ENCODE results near the gene CYP4F3. TPM values are rescaled to one million over a fixed set of nuclear protein-coding genes. Genes with fewer than 3 reads are reported as not detected.

Gene CYP4F3
- total and polyA plus RNA-seq, 2 experiments from 2014 or later = 2.2 to 3.3 TPM

DNA sequence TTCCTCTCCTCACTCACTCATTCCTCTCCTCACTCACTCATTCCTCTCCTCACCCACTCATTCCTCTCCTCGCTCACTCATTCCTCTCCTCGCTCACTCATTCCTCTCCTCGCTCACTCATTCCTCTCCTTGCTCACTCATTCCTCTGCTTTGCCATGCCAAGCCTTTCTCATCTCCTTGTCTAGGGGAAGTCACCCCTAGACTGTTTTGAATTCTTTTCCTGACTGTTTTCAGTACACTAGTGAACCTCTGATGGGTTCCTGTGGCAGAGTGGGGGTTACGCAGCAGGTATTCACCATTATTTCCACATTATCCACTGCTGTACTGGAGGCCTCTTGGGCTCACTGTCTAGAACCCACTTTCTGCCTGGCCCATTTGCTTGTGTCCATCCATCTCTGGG is 24.5 kb upstream of the CYP4F3 start:
- no peaks in the 10 kb centered on the region for H4K20me1 ChIP-seq (ENCODE audit: insufficient read depth, poor library complexity, severe bottlenecking)
- no peak for TF ChIP-seq EZH2phosphoT487 (IDR thresholded peaks at IDR 0.05; ENCODE audit: low read depth, severe bottlenecking, unreplicated experiment)
- TF ChIP-seq, protein P1, sequence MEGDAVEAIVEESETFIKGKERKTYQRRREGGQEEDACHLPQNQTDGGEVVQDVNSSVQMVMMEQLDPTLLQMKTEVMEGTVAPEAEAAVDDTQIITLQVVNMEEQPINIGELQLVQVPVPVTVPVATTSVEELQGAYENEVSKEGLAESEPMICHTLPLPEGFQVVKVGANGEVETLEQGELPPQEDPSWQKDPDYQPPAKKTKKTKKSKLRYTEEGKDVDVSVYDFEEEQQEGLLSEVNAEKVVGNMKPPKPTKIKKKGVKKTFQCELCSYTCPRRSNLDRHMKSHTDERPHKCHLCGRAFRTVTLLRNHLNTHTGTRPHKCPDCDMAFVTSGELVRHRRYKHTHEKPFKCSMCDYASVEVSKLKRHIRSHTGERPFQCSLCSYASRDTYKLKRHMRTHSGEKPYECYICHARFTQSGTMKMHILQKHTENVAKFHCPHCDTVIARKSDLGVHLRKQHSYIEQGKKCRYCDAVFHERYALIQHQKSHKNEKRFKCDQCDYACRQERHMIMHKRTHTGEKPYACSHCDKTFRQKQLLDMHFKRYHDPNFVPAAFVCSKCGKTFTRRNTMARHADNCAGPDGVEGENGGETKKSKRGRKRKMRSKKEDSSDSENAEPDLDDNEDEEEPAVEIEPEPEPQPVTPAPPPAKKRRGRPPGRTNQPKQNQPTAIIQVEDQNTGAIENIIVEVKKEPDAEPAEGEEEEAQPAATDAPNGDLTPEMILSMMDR (IDR thresholded peaks at IDR 0.05; ENCODE audit: poor library complexity) = no peak
- TF ChIP-seq EZH2 (IDR thresholded peaks at IDR 0.05; ENCODE audit: borderline replicate concordance) = no peak
- H3K9me3 ChIP-seq (ENCODE audit: low read depth) = no peaks in the 10 kb centered on the region
- H3K4me1 ChIP-seq (ENCODE audit: insufficient read depth) = no peaks in the 10 kb centered on the region
- DNase-seq (ENCODE audit: low spot score) = no peak
- H3K79me2 ChIP-seq = no peaks in the 10 kb centered on the region
- WGBS (ENCODE audit: low lambda C conversion rate, missing lambda C conversion rate) = 86% methylated on average over 4 of the region's 4 CpGs
- no peak overlapping the region for H3K27ac ChIP-seq
- no peaks in the 10 kb centered on the region for H3K9me2 ChIP-seq (replicated peaks; ENCODE audit: insufficient read depth)
- H3K27me3 ChIP-seq = no peaks in the 10 kb centered on the region
- no peak overlapping the region for H2AFZ ChIP-seq
- no peak overlapping the region for H3K4me3 ChIP-seq
- H3K36me3 ChIP-seq (replicated peaks; ENCODE audit: insufficient read depth, low read depth) = no peaks in the 10 kb centered on the region
- H3K4me2 ChIP-seq = no peak overlapping the region

DNA sequence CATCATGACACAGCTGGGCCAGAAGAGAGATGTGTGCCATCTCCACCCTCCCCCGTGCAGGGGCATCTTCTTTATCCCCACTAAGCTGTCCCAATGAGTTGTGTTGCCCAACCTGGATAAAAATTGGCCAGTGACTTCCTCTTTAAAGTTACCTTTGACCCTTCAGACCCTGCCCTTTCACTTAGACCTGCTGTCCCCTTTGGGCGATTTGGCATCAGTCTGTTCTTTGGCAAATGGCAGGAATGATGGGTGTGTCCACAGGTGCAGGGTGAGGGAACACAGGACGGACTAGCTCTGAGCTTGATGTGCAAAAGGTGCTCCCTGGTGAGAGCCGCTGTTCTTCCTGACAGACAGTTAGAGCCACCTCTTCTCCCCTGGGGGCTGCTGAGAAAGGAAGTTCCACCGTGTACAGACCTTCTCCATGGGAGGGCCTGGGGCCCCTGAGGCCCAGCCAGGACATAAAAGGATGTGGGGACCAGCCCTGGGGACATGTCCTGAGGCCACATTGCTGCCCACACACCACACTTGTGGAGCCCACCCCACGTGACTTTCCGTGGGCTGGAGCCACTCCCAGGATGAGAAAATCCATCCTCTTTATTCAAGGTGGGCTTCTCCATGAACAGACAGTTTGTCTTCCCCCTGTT is 23.9 kb upstream of the CYP4F3 start:
- Histone ChIP-seq H3K79me2 (no peaks in the 10 kb centered on the region), H2AFZ (no peak overlapping the region), H3K27ac (no peak overlapping the region), H3K27me3 (no peaks in the 10 kb centered on the region), H3K36me3 (replicated peaks; ENCODE audit: insufficient read depth, low read depth) (no peaks in the 10 kb centered on the region), H3K4me3 (no peak overlapping the region), H3K9me3 (ENCODE audit: low read depth) (no peaks in the 10 kb centered on the region), H3K4me1 (ENCODE audit: insufficient read depth) (no peaks in the 10 kb centered on the region), H4K20me1 (ENCODE audit: insufficient read depth, poor library complexity, severe bottlenecking) (no peaks in the 10 kb centered on the region), H3K9me2 (replicated peaks; ENCODE audit: insufficient read depth) (no peaks in the 10 kb centered on the region), H3K4me2 (no peak overlapping the region)
- WGBS (ENCODE audit: low lambda C conversion rate, missing lambda C conversion rate) = 45% methylated on average over 7 of the region's 7 CpGs
- no peak for DNase-seq (ENCODE audit: low spot score)
- TF ChIP-seq, protein P1 (IDR thresholded peaks at IDR 0.05; ENCODE audit: poor library complexity) = no peak
- TF ChIP-seq EZH2 (IDR thresholded peaks at IDR 0.05; ENCODE audit: borderline replicate concordance) (no peak), EZH2phosphoT487 (IDR thresholded peaks at IDR 0.05; ENCODE audit: low read depth, severe bottlenecking, unreplicated experiment) (no peak)

DNA sequence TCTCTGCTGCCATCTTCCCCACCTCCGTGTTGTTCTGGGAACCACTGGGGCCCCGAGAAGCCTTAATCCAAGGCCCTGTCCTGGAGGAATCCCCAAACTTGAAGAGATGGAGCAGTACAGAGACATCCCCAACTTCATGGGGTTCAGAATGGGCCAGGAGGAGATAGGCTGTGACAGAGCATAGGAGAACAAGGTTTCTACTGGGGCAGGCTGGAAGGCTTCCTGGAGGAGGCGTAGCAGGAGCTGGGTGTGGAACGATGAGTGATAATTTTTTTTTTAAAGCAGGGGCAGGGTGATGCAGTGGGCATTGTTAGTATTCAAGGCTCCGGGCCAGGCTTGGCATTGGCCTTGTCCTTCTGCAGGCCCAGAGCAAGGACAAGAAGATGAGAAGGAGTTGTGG is 22.4 kb upstream of the CYP4F3 start:
- H3K27me3 ChIP-seq = no peaks in the 10 kb centered on the region
- H3K4me2 ChIP-seq = no peak overlapping the region

More for the DNA sequence above, 22.4 kb upstream of the CYP4F3 start:
- Histone ChIP-seq H3K9me2 (replicated peaks; ENCODE audit: insufficient read depth) (no peaks in the 10 kb centered on the region), H3K4me3 (no peak overlapping the region), H3K27ac (no peak overlapping the region), H3K79me2 (no peaks in the 10 kb centered on the region), H3K4me1 (ENCODE audit: insufficient read depth) (no peaks in the 10 kb centered on the region), H2AFZ (no peak overlapping the region), H3K36me3 (replicated peaks; ENCODE audit: insufficient read depth, low read depth) (no peaks in the 10 kb centered on the region), H3K9me3 (ENCODE audit: low read depth) (no peaks in the 10 kb centered on the region), H4K20me1 (ENCODE audit: insufficient read depth, poor library complexity, severe bottlenecking) (no peaks in the 10 kb centered on the region)
- TF ChIP-seq EZH2 (IDR thresholded peaks at IDR 0.05; ENCODE audit: borderline replicate concordance) = no peak
- TF ChIP-seq EZH2phosphoT487 (IDR thresholded peaks at IDR 0.05; ENCODE audit: low read depth, severe bottlenecking, unreplicated experiment) = no peak
- TF ChIP-seq, protein P1 (IDR thresholded peaks at IDR 0.05; ENCODE audit: poor library complexity) = no peak
- 71% methylated on average over 5 of the region's 5 CpGs for WGBS (ENCODE audit: low lambda C conversion rate, missing lambda C conversion rate)
- no peak for DNase-seq (ENCODE audit: low spot score)
